OCI-LY1 (cell line): ENCODE results near the gene BACH2.

Source experiments
- H2AFZ ChIP-seq: fragments of 200-600 bp; sonication (generic), shearing (Covaris generic); 2 replicates; pipeline ENCODE4 v1.6.0; 2014; ENCODE audit warnings: antibody characterized with exemption, mild to moderate bottlenecking, low read length
- H3F3A ChIP-seq: fragments of 200-600 bp; sonication (generic), shearing (Covaris generic); 2 replicates; pipeline ENCODE4 v1.6.0; 2014; ENCODE audit warnings: mild to moderate bottlenecking, antibody characterized with exemption, low read length, moderate library complexity; ENCODE audit not compliant: insufficient read depth
- H3K27ac ChIP-seq: fragments of 200-600 bp; sonication (generic); 2 replicates; pipeline ENCODE4 v1.5.1; 2014; ENCODE audit warnings: low read length, mixed run types, mild to moderate bottlenecking, low read depth; ENCODE audit not compliant: poor library complexity, severe bottlenecking
- H3K27me3 ChIP-seq: fragments of 200-600 bp; sonication (generic); 2 replicates; pipeline ENCODE4 v1.6.0; 2014; ENCODE audit warnings: antibody characterized with exemption, mild to moderate bottlenecking, low read length, moderate library complexity; ENCODE audit not compliant: insufficient read depth
- H3K36me3 ChIP-seq: fragments of 200-600 bp; sonication (generic); 2 replicates; pipeline ENCODE4 v1.6.1; 2014; ENCODE audit warnings: mild to moderate bottlenecking, antibody characterized with exemption, low read length, moderate library complexity, mixed read lengths; ENCODE audit not compliant: insufficient read depth
- H3K4me1 ChIP-seq: fragments of 200-600 bp; sonication (generic); 2 replicates; pipeline ENCODE4 v1.5.1; 2014; ENCODE audit warnings: mild to moderate bottlenecking, low read length, moderate library complexity; ENCODE audit not compliant: insufficient read depth, severe bottlenecking
- H3K4me2 ChIP-seq: fragments of 200-600 bp; sonication (generic), shearing (Covaris generic); 2 replicates; pipeline ENCODE4 v1.6.1; 2014; ENCODE audit warnings: low read length
- H3K4me3 ChIP-seq: fragments of 200-600 bp; sonication (generic); 2 replicates; pipeline ENCODE4 v1.5.1; 2014; ENCODE audit warnings: low read length, low read depth, mild to moderate bottlenecking, mixed read lengths; ENCODE audit not compliant: poor library complexity, severe bottlenecking
- H3K79me2 ChIP-seq: fragments of 200-600 bp; shearing (Covaris generic); 2 replicates; pipeline ENCODE4 v1.6.1; 2016; ENCODE audit warnings: mixed run types, low read length, mixed read lengths; ENCODE audit not compliant: insufficient read depth
- H3K9ac ChIP-seq: fragments of 200-600 bp; sonication (generic), shearing (Covaris generic); 2 replicates; pipeline ENCODE4 v1.6.1; 2014; ENCODE audit warnings: mild to moderate bottlenecking, low read length, mixed read lengths
- H3K9me2 ChIP-seq: fragments of 200-600 bp; sonication (generic), shearing (Covaris generic); 2 replicates; pipeline ENCODE4 v1.6.1; 2014; ENCODE audit warnings: low read depth, mild to moderate bottlenecking, low read length, mixed read lengths
- H3K9me3 ChIP-seq: fragments of 200-600 bp; shearing (Covaris generic); 2 replicates; pipeline ENCODE4 v1.6.1; 2014; ENCODE audit warnings: low read length, mixed read lengths
- H4K20me1 ChIP-seq: fragments of 200-600 bp; sonication (generic), shearing (Covaris generic); 2 replicates; pipeline ENCODE4 v1.6.0; 2016; ENCODE audit warnings: mild to moderate bottlenecking, low read length; ENCODE audit not compliant: insufficient read depth
- EZH2 ChIP-seq: fragments of 200-600 bp; sonication (generic), shearing (Covaris generic); IDR thresholded peaks from 2 replicates; pipeline ENCODE4 v1.8.0; 2017; ENCODE audit warnings: borderline replicate concordance, mixed run types, mild to moderate bottlenecking, antibody characterized with exemption, low read length, moderate library complexity, mixed read lengths
- TF ChIP-seq, protein P1 (sequence below): fragments of 200-600 bp; sonication (generic), shearing (Covaris generic); IDR thresholded peaks from 2 replicates; pipeline ENCODE4 v1.5.1; 2017; ENCODE audit warnings: mild to moderate bottlenecking, antibody characterized with exemption, low read length, moderate library complexity, mixed read lengths

BACH2 gene

DNA sequence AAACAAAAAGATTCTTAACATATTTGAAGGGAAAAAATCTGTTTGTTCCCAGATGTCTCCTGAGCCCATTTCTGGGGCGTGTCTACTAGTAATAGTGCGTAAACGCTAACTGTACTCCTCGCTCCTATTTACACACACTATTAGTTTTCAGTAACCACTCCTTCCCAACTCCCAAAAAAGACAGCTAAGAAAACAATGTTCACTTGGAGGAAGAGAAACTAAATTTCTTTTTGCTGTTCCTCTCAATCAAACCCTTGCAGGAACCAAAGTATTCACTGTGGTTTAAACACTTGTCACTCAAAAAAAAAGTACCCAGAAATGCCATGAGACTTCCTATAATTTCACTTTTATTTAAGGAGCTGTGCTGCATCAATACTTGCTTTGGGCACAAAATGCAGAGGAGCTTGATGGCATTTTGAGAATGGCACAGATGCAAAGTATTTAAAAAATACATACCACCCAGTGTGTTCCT is 118.2 kb downstream of the BACH2 start:
- Histone ChIP-seq H3F3A (no peaks in the 10 kb centered on the region; the same call in 1 of the 2 replicates), H3K79me2 (peaks cover 100% of the 10 kb centered on the region), H3K9me2 (no peaks in the 10 kb centered on the region), H3K4me2 (peak overlapping the region; percentile 30; the same call in 1 of the 2 replicates), H3K4me3 (no peak overlapping the region), H3K27me3 (no peaks in the 10 kb centered on the region), H3K4me1 (peaks cover 48% of the 10 kb centered on the region), H4K20me1 (no peaks in the 10 kb centered on the region; the same call in 1 of the 2 replicates), H2AFZ (no peak overlapping the region), H3K27ac (peak overlapping the region; percentile 52), H3K36me3 (peaks cover 81% of the 10 kb centered on the region), H3K9ac (no peak overlapping the region), H3K9me3 (0 out of 2 replicates have a peak, but pooled peaks cover 3% of the 10 kb centered on the region)
- no peak for TF ChIP-seq EZH2
- TF ChIP-seq, protein P1, sequence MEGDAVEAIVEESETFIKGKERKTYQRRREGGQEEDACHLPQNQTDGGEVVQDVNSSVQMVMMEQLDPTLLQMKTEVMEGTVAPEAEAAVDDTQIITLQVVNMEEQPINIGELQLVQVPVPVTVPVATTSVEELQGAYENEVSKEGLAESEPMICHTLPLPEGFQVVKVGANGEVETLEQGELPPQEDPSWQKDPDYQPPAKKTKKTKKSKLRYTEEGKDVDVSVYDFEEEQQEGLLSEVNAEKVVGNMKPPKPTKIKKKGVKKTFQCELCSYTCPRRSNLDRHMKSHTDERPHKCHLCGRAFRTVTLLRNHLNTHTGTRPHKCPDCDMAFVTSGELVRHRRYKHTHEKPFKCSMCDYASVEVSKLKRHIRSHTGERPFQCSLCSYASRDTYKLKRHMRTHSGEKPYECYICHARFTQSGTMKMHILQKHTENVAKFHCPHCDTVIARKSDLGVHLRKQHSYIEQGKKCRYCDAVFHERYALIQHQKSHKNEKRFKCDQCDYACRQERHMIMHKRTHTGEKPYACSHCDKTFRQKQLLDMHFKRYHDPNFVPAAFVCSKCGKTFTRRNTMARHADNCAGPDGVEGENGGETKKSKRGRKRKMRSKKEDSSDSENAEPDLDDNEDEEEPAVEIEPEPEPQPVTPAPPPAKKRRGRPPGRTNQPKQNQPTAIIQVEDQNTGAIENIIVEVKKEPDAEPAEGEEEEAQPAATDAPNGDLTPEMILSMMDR: no peak

DNA sequence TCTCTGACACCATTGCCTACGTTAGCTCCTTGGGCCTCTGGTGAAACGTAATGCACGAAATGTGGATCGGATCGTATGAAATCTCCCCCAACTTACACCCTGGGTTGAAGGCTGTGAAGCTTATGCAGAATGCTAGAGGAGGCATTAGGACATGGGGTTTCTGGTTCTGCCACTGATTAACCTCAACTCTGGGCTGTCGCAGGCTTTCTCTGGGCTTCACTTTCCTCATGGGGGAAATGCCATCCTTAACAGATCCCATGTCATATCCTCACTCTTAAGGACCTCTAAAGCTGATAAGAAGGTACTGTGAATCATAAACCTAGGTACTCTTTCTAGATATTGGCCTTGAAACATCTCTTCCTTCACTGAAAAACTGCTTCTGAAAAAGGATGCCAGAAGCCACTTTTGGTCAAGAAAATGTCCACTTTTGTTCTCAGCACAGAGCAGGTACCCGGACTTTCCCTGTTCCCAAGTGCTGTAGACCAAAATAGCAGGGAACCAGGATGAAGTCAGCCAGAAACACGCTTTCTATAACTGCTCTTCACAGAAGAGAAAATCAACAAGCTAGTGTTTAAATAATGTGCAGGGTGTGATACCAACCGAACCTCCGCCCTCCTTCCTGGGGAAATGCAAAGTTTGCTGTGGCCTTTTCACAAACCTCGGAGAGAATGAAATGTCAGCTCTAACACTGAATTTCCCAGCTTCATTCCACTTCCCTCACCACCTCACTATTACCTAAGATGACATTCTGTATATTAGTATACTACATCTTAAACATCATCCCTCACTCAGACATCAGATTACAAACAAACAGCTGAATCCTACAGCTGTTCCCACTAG is 118.9 kb downstream of the BACH2 start:
- H3K27me3 ChIP-seq: no peaks in the 10 kb centered on the region
- no peaks in the 10 kb centered on the region; the same call in 1 of the 2 replicates for H4K20me1 ChIP-seq
- peaks cover 100% of the 10 kb centered on the region for H3K79me2 ChIP-seq
- no peak overlapping the region for H3K9ac ChIP-seq
- TF ChIP-seq, protein P1: no peak
- TF ChIP-seq EZH2: no peak
- H3K9me2 ChIP-seq: no peaks in the 10 kb centered on the region
- H3K4me3 ChIP-seq: no peak overlapping the region
- H3K4me2 ChIP-seq: 0 out of 2 replicates have a peak overlapping the region, but pooled peaks have one; percentile 30
- peak overlapping the region; percentile 52 for H3K27ac ChIP-seq
- H3K4me1 ChIP-seq: peaks cover 49% of the 10 kb centered on the region
- H3K36me3 ChIP-seq: peaks cover 81% of the 10 kb centered on the region
- 0 out of 2 replicates have a peak, but pooled peaks cover 4% of the 10 kb centered on the region for H3K9me3 ChIP-seq
- H3F3A ChIP-seq: no peaks in the 10 kb centered on the region; the same call in 1 of the 2 replicates
- no peak overlapping the region for H2AFZ ChIP-seq

DNA sequence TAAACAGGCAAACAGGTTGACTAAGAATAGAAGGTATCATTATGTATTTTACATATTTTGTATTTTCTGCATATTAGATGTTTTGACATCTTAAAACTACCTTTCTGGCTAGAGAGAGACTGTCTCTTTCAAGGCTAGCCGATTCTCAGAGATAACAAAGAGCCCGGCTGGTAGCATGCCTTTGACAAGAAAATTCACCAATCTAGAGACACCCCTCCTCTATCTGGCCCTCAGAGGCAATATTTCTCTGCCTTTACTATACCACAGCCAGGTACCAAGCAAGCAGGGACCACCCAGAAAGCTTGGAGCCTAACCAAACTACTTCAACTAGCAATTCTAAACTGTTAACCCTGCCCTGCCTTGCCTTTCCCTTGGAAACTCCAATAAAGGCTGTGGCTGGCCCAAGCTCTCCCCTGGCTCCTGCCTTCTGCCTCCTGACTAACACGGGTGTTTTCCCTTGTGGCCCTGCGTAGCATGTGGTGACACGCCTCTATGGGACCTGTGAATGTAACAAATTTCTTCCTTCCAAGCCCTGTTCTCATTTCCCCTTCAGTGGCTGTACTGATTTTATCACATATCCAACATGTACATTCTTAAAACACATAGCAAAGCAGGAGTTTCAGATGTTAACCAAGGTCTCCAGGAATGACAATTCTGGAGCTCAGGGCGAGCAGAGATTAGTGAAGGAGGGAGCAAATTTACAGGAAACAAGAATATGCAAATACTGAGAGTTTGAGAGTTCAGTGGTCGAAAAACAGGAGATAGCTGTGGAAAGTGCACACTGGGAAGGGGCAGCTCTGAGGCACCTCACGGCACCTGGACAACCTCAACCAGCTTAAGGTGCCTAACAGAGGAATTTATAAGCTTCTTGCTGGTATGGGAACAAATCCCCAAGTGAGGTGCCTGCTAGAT is 120.8 kb downstream of the BACH2 start:
- peaks cover 100% of the 10 kb centered on the region for H3K79me2 ChIP-seq
- TF ChIP-seq, protein P1: no peak
- TF ChIP-seq EZH2: no peak
- peak overlapping the region; percentile 2; the same call in 1 of the 2 replicates for H3K4me2 ChIP-seq
- peaks cover 49% of the 10 kb centered on the region for H3K4me1 ChIP-seq
- peaks cover 83% of the 10 kb centered on the region for H3K36me3 ChIP-seq
- no peak overlapping the region for H3K4me3 ChIP-seq
- no peaks in the 10 kb centered on the region for H3K27me3 ChIP-seq
- H3K9me3 ChIP-seq: 0 out of 2 replicates have a peak, but pooled peaks cover 4% of the 10 kb centered on the region
- no peaks in the 10 kb centered on the region for H3K9me2 ChIP-seq
- no peak overlapping the region for H2AFZ ChIP-seq
- H3K9ac ChIP-seq: no peak overlapping the region
- H3F3A ChIP-seq: no peaks in the 10 kb centered on the region; the same call in 1 of the 2 replicates
- peak overlapping the region; percentile 53 for H3K27ac ChIP-seq
- no peaks in the 10 kb centered on the region; the same call in 1 of the 2 replicates for H4K20me1 ChIP-seq
